SK-N-SH treated with all-trans-retinoic acid at 6 μM for 48 hours (cell line): ENCODE data around the gene GPC5.
"Not testable (repeated sequence)": the region's sequence is repeated elsewhere in the genome, so short reads cannot be mapped to it uniquely, and the experiment has no call there.

Source experiments
- ATAC-seq: fragments of 200-7000 bp; cut with Tn5 transposase; 3 replicates; pipeline ENCODE4 v1.9.1; 2020; ENCODE audit warnings: mild to moderate bottlenecking, moderate library complexity
- BACH2 ChIP-seq: fragments of 250-450 bp; sonication (Bioruptor Pico); IDR thresholded peaks from 2 replicates; pipeline ENCODE4 v1.9.0; 2021; ENCODE audit warnings: mild to moderate bottlenecking, borderline replicate concordance
- ESRRG ChIP-seq: fragments of 250-450 bp; sonication (Bioruptor Pico); IDR thresholded peaks from 2 replicates; pipeline ENCODE4 v1.6.1; 2021; ENCODE audit warnings: mild to moderate bottlenecking
- ISL1 ChIP-seq: fragments of 250-450 bp; sonication (Bioruptor Pico); IDR thresholded peaks from 2 replicates; pipeline ENCODE4 v2.1.2; 2022; ENCODE audit warnings: mild to moderate bottlenecking, moderate library complexity
- OSR1 ChIP-seq: fragments of 250-450 bp; sonication (Bioruptor Pico); IDR thresholded peaks from 2 replicates; pipeline ENCODE4 v1.8.0; 2022; ENCODE audit warnings: moderate library complexity, mild to moderate bottlenecking, inconsistent platforms
- RARB ChIP-seq: fragments of 250-450 bp; sonication (Bioruptor Pico); IDR thresholded peaks from 2 replicates; pipeline ENCODE4 v1.8.0; 2021; ENCODE audit warnings: mild to moderate bottlenecking, moderate library complexity
- SNAI2 ChIP-seq: fragments of 250-450 bp; sonication (Bioruptor Pico); IDR thresholded peaks from 2 replicates; pipeline ENCODE4 v1.5.0; 2020; ENCODE audit warnings: mild to moderate bottlenecking, moderate library complexity
- TOX ChIP-seq: fragments of 250-450 bp; sonication (Bioruptor Pico); IDR thresholded peaks from 2 replicates; pipeline ENCODE4 v1.8.0; 2021; ENCODE audit warnings: mild to moderate bottlenecking, moderate library complexity, borderline replicate concordance
- ZFP3 ChIP-seq: fragments of 250-450 bp; sonication (Bioruptor Pico); IDR thresholded peaks from 2 replicates; pipeline ENCODE4 v1.5.0; 2020; ENCODE audit warnings: mild to moderate bottlenecking, moderate library complexity
- ZNF565 ChIP-seq: fragments of 450-650 bp; formaldehyde crosslinking; conservative IDR thresholded peaks from 2 replicates; pipeline ENCODE4 v1.5.0; 2020; ENCODE audit warnings: low read depth, mild to moderate bottlenecking, moderate library complexity
- ZNF70 ChIP-seq: fragments of 450-650 bp; formaldehyde crosslinking; IDR thresholded peaks from 2 replicates; pipeline ENCODE4 v1.5.0; 2020; ENCODE audit warnings: mild to moderate bottlenecking, moderate library complexity
- ZNF8 ChIP-seq: fragments of 450-650 bp; formaldehyde crosslinking; IDR thresholded peaks from 2 replicates; pipeline ENCODE4 v1.5.0; 2020; ENCODE audit warnings: mild to moderate bottlenecking, moderate library complexity
- TF ChIP-seq, protein P1 (sequence below): fragments of 250-450 bp; sonication (Bioruptor Pico); IDR thresholded peaks from 2 replicates; pipeline ENCODE4 v1.8.0; 2020; ENCODE audit warnings: mild to moderate bottlenecking, moderate library complexity, borderline replicate concordance
- TF ChIP-seq, protein P2 (sequence below): fragments of 250-450 bp; sonication (Bioruptor Pico); IDR thresholded peaks from 2 replicates; pipeline ENCODE4 v1.5.0; 2020; ENCODE audit warnings: mild to moderate bottlenecking, moderate library complexity
- TF ChIP-seq, protein P3 (sequence below): fragments of 250-450 bp; sonication (Bioruptor Pico); IDR thresholded peaks from 2 replicates; pipeline ENCODE4 v1.5.1; 2021; ENCODE audit warnings: mild to moderate bottlenecking, moderate library complexity
- TF ChIP-seq, protein P4 (sequence below): fragments of 250-450 bp; sonication (Bioruptor Pico); IDR thresholded peaks from 2 replicates; pipeline ENCODE4 v1.5.1; 2020; ENCODE audit warnings: low read depth, mild to moderate bottlenecking, moderate library complexity
- TF ChIP-seq, protein P5 (sequence below): fragments of 250-450 bp; sonication (Bioruptor Pico); IDR thresholded peaks from 2 replicates; pipeline ENCODE4 v1.8.0; 2021; ENCODE audit warnings: low read depth, mild to moderate bottlenecking, moderate library complexity, borderline replicate concordance

Gene GPC5

DNA sequence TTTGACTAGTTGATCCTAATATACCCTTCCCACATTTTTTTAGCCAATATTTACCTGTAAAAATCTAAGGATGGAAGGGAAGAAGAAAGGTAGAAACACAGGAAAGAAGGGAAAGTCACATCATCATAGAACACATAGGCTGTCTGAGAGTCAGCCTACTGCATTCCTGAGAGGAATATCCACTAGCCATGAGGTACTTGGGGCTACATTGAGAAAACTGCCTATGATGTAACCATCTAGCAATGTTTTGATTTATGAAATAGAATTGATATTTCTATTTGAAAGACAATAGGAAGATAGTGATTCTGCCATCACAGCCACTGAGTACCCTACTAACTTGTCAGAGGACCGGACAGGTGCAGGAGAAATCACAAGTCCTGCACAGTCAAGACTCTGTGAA is 873.8 kb downstream of the GPC5 start:
- no peak for ATAC-seq
- TF ChIP-seq SNAI2 (CRISPR knock-in tag), result no peak
- no peak for TF ChIP-seq RARB (CRISPR knock-in tag)
- no peak for TF ChIP-seq ZFP3 (CRISPR knock-in tag)
- no peak for TF ChIP-seq ISL1 (CRISPR knock-in tag)
- no peak for TF ChIP-seq ZNF70 (CRISPR knock-in tag)
- no peak for TF ChIP-seq ESRRG (CRISPR knock-in tag)
- TF ChIP-seq, protein P1, sequence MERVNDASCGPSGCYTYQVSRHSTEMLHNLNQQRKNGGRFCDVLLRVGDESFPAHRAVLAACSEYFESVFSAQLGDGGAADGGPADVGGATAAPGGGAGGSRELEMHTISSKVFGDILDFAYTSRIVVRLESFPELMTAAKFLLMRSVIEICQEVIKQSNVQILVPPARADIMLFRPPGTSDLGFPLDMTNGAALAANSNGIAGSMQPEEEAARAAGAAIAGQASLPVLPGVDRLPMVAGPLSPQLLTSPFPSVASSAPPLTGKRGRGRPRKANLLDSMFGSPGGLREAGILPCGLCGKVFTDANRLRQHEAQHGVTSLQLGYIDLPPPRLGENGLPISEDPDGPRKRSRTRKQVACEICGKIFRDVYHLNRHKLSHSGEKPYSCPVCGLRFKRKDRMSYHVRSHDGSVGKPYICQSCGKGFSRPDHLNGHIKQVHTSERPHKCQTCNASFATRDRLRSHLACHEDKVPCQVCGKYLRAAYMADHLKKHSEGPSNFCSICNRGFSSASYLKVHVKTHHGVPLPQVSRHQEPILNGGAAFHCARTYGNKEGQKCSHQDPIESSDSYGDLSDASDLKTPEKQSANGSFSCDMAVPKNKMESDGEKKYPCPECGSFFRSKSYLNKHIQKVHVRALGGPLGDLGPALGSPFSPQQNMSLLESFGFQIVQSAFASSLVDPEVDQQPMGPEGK (CRISPR knock-in tag), result no peak
- no peak for TF ChIP-seq BACH2
- TF ChIP-seq ZNF8 (CRISPR knock-in tag), result no peak
- TF ChIP-seq, protein P2, sequence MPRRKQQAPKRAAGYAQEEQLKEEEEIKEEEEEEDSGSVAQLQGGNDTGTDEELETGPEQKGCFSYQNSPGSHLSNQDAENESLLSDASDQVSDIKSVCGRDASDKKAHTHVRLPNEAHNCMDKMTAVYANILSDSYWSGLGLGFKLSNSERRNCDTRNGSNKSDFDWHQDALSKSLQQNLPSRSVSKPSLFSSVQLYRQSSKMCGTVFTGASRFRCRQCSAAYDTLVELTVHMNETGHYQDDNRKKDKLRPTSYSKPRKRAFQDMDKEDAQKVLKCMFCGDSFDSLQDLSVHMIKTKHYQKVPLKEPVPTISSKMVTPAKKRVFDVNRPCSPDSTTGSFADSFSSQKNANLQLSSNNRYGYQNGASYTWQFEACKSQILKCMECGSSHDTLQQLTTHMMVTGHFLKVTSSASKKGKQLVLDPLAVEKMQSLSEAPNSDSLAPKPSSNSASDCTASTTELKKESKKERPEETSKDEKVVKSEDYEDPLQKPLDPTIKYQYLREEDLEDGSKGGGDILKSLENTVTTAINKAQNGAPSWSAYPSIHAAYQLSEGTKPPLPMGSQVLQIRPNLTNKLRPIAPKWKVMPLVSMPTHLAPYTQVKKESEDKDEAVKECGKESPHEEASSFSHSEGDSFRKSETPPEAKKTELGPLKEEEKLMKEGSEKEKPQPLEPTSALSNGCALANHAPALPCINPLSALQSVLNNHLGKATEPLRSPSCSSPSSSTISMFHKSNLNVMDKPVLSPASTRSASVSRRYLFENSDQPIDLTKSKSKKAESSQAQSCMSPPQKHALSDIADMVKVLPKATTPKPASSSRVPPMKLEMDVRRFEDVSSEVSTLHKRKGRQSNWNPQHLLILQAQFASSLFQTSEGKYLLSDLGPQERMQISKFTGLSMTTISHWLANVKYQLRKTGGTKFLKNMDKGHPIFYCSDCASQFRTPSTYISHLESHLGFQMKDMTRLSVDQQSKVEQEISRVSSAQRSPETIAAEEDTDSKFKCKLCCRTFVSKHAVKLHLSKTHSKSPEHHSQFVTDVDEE (CRISPR knock-in tag), result no peak

DNA sequence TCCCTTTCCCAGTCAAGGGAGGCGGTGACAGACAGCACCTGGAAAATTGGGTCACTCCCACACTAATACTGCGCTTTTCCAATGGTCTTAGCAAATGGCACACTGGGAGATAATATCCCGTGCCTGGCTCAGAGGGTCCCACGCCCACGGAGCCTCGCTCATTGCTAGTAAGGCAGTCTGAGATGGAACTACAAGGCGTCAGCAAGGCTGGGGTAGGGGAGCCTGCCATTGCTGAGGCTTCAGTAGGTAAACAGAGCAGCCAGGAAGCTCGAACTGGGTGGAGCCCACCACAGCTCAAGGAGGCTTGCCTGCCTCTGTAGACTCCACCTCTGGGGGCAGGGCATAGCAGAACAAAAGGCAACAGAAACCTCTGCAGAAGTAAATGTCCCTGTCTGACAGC is 882.6 kb downstream of the GPC5 start:
- ATAC-seq, result not testable (repeated sequence)

DNA sequence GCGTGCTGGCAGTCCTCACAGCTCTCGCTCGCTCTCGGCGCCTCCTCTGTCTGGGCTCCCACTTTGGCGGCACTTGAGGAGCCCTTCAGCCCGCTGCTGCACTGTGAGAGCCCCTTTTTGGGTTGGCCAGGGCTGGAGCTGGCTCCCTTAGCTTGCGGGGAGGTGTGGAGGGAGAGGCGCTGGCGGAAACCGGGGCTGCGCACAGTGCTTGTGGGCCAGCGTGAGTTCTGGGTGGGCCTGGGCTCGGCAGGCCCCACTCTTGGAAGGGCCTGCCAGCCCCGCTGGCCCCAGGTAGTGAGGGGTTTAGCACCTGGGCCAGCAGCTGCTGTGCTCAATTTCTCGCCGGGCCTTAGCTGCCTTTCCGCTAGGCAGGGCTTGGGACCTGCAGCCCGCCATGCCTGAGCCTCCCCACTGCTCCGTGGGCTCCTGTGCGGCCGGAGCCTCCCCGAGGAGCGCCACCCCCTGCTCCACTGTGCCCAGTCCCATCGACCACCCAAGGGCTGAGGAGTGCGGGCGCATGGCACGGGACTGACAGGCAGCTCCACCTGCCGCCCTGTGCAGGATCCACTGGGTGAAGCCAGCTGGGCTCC is 892.4 kb downstream of the GPC5 start:
- not testable (repeated sequence) for ATAC-seq

DNA sequence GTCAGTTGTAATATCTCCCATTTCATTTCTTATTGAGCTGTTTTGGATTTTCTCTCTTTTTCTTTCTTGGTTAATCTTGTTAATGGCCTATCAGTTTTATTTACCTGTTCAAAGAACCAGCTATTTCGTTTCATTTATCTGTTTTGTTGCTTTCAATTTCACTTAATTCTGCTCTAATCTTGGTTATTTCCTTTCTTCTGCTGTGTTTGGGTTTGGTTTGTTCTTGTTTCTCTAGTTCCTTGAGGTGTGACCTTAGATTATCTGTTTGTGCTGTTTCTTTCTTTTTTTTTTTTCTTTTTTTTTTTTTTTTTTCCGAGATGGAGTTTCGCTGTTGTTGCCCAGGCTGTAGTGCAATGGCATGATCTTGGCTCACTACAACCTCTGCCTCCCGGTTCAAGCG is 896.1 kb downstream of the GPC5 start:
- ATAC-seq, result not testable (repeated sequence)

DNA sequence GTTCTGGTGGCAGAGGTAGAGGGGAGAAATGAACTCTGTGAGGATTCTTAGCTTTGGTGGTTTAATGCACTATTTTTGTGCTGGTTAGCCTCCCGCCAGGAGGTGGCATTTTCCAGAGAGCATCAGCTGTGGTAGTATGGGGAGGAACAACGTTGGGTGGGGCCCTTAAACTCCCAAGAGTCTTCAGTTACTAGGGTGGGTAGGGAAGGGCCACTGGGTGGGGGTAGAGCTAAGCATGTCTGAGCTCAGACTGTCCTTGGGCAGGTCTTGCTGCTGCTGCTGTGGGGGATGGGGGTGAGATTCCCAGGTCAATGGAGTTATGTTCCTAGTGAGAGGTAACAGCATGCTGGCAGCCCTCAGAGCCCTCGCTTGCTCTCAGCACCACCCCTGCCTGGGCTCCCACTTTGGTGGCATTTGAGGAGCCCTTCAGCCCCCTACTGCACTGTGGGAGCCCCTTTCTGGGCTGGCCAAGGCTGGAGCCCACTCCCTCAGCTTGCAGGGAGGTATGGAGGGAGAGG is 897.8 kb downstream of the GPC5 start:
- not testable (repeated sequence) for ATAC-seq

DNA sequence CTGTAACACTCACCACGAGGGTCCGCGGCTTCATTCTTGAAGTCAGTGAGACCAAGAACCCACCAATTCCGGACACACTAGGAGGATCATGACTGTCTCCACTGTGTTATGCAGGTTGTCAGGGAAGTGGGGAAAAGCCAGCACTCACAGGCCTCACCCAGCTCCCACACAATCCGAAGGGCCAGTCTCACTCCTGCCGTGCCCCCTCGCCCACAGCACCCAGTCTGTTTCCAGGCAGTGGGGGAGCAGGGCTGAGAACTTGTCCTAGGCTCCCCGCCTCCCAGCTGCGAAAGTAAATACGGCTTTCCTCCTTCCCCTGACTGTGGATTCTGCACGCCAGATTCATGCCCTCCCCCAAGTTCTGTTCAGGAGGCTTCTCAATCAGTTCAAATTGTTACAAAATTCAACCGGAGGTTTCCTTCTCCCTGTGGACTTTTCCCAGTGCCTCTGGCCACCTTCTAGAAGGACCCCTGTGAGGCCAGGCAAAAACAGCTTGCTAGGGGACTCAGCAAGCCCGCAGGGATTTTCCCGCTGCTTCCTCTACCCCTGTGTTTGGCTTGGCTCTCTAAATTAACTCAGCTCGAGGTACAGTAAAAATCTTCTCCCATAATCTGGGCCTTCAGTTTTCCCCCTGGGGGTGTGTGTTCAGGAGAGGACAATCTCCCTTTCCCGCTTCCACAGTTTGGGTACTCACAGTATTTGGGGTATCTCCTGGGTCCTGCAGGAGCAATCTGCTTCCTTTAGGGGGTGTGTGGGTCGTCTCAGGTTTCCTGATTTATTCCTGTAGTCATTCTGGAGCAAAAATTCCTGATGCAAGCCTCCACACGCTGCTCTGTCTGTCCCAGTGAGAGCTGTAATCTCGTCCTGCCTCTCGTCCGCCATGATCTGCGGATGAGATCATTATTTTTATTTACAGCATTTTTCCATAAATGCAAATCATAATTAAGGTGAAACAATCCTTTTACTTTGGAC is 899.8 kb downstream of the GPC5 start:
- TF ChIP-seq TOX (CRISPR knock-in tag) (no peak), OSR1 (CRISPR knock-in tag) (no peak), ZNF565 (CRISPR knock-in tag) (no peak)
- TF ChIP-seq, protein P3, sequence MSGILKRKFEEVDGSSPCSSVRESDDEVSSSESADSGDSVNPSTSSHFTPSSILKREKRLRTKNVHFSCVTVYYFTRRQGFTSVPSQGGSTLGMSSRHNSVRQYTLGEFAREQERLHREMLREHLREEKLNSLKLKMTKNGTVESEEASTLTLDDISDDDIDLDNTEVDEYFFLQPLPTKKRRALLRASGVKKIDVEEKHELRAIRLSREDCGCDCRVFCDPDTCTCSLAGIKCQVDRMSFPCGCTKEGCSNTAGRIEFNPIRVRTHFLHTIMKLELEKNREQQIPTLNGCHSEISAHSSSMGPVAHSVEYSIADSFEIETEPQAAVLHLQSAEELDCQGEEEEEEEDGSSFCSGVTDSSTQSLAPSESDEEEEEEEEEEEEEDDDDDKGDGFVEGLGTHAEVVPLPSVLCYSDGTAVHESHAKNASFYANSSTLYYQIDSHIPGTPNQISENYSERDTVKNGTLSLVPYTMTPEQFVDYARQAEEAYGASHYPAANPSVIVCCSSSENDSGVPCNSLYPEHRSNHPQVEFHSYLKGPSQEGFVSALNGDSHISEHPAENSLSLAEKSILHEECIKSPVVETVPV (CRISPR knock-in tag), result no peak
- TF ChIP-seq, all 23 proteins: peak for 0
- no peak for ATAC-seq

DNA sequence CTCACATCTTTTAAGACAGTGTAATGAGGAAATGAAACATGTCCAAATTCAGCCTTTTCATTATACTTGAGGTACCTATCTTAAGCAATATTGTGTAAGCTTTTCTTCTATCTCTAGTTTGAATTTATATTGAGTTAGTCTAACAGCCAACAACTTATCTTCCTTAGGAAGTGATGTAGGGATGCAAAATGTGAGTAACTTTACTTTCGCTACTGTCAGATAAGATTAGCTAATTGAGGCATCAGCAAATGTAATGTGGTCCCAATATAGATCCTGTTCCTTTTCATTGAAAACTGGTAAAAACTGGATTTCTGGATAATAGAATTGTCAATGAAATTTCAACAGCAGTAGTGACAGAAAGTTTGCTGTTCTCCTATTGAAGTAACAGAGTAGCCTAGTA is 902.2 kb downstream of the GPC5 start:
- ATAC-seq, result no peak
- no peak for TF ChIP-seq ESRRG (CRISPR knock-in tag)
- TF ChIP-seq, protein P3 (CRISPR knock-in tag), result no peak
- TF ChIP-seq, protein P4, sequence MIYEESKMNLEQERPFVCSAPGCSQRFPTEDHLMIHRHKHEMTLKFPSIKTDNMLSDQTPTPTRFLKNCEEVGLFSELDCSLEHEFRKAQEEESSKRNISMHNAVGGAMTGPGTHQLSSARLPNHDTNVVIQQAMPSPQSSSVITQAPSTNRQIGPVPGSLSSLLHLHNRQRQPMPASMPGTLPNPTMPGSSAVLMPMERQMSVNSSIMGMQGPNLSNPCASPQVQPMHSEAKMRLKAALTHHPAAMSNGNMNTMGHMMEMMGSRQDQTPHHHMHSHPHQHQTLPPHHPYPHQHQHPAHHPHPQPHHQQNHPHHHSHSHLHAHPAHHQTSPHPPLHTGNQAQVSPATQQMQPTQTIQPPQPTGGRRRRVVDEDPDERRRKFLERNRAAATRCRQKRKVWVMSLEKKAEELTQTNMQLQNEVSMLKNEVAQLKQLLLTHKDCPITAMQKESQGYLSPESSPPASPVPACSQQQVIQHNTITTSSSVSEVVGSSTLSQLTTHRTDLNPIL (CRISPR knock-in tag), result no peak
- TF ChIP-seq, protein P5, sequence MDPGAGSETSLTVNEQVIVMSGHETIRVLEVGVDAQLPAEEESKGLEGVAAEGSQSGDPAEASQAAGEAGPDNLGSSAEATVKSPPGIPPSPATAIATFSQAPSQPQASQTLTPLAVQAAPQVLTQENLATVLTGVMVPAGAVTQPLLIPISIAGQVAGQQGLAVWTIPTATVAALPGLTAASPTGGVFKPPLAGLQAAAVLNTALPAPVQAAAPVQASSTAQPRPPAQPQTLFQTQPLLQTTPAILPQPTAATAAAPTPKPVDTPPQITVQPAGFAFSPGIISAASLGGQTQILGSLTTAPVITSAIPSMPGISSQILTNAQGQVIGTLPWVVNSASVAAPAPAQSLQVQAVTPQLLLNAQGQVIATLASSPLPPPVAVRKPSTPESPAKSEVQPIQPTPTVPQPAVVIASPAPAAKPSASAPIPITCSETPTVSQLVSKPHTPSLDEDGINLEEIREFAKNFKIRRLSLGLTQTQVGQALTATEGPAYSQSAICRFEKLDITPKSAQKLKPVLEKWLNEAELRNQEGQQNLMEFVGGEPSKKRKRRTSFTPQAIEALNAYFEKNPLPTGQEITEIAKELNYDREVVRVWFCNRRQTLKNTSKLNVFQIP (CRISPR knock-in tag), result no peak
